ENCODE data around the gene NETO1.

Gene NETO1, protein sequence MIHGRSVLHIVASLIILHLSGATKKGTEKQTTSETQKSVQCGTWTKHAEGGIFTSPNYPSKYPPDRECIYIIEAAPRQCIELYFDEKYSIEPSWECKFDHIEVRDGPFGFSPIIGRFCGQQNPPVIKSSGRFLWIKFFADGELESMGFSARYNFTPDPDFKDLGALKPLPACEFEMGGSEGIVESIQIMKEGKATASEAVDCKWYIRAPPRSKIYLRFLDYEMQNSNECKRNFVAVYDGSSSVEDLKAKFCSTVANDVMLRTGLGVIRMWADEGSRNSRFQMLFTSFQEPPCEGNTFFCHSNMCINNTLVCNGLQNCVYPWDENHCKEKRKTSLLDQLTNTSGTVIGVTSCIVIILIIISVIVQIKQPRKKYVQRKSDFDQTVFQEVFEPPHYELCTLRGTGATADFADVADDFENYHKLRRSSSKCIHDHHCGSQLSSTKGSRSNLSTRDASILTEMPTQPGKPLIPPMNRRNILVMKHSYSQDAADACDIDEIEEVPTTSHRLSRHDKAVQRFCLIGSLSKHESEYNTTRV

DNA sequence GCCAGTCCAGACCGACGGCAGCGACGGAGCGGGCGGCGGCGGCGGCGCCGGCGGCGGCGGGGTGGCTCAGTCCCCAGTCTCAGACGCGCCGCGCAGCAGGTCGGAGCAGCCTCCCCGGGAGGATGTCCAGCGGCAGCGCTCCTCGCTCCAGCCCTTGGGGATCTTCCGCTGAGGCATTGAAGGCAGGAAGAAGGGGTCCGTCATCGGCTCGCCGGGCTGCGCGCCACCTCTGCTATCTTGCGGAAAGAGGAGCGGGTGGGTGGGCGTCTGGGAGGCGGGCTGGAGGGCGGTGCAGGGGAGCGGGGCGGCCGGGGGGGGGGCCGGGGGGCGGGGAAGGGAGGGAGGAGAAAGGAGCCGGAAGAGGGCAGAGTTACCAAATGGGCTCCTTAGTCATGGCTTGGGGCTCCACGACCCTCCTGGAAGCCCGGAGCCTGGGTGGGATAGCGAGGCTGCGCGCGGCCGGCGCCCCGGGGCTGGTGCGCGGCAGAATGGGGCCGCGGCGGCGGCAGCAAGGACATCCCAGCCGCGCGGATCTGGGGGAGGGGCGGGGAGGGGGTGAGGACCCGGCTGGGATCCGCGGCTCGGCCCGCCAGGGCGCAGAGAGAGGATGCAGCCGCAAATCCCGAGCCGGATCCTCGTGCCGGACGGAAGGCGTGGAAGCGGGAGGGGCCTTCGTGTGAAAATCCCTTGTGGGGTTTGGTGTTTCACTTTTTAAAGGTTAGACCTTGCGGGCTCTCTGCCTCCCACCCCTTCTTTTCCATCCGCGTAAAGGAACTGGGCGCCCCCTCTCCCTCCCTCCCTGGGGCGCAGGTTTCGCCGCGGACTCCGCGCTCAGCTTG is at the start of gene NETO1:
TSS of gene NETO1 (minus strand) at position 242 of the 839 bp plus-strand sequence. CDS start 696 bp downstream, outside the sequence.
- no peak for DNase-seq (ENCODE audit: low spot score)

DNA sequence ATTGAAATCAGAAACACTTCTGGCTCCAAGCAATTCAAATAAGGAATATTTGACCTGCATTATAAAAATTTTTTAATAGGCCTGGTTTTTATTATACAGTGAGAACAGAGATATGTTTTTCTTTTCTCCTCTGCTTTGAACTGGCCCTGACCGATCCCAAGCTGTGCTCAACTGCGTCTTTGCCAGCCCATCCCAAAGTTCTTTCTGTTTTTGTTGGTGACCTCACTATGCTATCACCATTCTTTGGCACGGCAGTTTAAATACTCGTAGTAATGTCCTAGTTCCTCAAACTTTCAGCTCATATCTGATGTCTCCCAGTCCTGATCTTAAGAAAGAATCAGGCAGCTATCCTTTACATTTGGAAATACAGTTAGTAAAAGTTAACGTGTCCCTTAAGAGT is 42.3 kb upstream of the NETO1 start:
- no peak for DNase-seq (ENCODE audit: low spot score)

DNA sequence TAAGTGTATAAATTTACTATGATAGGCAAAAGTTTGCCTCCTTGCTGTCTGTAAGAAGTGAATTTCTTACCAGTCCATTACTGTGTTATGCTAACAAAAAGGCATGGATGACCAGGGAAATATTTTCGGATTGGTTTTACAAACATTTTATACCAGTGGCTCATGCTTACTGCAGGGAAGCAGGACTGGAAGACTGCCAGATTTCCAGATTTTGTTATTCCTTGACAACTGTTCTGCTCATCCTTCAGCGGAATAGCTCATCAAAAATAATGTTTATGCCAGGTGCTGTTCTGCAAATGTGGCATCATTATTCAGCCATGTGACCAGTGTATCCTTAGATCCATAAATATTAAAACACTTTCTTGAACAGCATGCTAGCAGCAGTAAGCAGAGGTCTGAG is 40.4 kb upstream of the NETO1 start:
- no peak for DNase-seq (ENCODE audit: low spot score)

DNA sequence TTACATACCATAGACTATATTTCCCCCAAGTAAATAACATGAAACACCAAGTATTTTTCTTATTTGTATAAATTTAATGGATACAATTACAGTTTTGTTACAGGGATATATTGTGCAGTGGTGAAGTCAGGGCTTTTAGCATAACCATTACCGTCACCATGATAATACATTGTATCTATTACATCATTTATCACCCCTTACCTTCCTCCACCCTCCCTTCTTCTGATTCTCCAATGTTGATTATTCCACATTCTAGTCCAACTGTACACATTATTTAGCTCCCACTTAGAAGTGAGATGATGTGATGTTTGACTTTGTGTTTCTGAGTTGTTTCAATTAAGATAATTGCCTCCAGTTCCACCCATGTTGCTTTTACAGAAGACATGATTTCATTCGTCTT is 35.2 kb upstream of the NETO1 start:
- DNase-seq (ENCODE audit: low spot score) = no peak

DNA sequence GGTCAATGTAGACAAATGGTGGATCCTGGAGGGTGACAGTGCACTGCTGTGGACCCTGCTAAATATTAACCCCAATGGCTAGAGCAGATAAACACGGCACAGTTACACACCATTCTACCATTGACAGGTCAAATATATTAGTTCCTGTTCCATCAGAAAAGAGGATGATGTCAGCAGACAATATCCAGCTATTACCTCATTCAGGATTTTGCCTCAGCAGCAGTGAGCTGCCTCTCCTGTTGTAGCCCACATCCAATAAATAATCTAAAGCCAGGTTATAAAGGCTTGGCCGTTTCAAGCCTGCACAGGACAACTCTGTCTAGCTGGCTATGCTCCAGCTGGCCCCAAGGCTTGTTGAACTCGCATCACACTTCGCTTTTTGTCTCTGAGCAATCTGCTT is 31.6 kb upstream of the NETO1 start:
- DNase-seq (ENCODE audit: low spot score) = no peak

DNA sequence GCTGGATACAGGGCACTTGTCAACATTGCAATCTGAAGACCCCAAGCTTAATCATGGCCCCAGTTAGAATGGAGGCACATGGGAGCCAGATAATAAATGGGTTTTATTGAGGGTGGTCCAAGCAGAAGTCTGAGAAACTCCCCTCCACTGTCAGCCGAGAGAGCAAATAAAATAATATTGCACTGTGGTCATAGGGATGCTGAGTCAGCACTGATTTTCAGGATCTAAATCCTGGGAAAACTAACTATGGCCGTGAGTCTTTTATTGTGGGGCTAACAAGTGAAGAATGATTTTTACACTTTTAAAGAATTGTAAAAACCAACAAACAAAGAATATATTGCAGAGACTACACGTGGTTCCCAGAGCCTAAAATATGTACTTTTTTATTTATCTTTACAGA is 31.1 kb upstream of the NETO1 start:
- DNase-seq (ENCODE audit: low spot score) = no peak

DNA sequence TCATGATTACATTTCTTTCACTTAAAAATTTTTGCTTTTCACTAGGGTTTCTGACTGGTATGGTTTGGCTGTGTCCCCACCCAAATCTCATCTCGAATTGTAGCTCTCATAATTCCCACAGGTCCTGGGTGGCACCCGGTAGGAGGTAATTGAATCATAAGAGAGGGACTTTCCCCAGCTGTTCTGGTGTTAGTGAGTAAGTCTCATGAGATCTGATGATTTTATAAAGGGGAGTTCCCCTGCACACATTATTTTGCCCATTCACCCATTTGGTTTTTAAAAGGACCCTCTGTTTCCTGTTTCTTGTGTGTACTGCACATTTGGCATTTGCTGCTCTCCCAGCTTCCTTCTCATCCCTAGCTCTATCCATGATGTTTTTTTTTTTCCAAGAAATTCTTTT is 27.8 kb upstream of the NETO1 start:
- DNase-seq (ENCODE audit: low spot score) = no peak

DNA sequence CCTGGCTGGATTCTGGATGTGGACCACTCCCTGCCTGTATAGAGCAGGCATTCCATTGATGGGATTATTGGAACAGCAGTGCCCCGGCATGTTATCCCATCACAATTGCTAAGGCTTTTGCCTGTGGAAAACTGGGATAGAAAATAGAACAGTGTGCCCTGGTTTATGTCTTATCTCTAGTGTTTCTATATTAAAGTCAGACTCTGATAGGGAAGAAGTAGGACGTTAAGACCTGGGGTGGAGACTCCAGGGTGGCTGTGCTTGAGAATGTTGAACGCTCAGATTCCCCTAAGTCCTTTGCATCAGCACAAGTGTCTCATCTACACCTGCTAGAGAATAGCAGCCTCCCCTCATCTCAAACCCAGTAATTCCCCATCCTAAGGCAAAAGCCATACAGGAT is 10.8 kb upstream of the NETO1 start:
- DNase-seq (ENCODE audit: low spot score) = no peak

DNA sequence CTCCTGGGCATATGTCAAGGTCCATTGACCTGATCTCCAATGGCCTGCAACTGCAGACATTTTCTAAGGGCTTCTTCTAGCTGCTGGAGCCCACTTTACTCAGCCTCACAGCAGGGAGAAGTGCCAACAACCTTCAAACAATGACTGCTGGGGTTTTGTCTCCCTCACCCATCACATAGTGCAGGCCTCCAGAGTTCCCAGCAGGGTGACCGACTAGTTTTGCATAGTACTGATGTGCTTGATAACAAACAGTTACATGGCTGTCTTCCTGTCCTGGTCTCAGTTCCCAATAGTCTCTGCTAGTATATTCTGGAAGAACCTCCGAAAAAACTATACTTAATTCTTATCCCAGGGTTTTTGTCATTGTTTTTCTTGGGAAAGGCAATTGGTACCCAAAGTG is 10.4 kb upstream of the NETO1 start:
- DNase-seq (ENCODE audit: low spot score) = no peak

DNA sequence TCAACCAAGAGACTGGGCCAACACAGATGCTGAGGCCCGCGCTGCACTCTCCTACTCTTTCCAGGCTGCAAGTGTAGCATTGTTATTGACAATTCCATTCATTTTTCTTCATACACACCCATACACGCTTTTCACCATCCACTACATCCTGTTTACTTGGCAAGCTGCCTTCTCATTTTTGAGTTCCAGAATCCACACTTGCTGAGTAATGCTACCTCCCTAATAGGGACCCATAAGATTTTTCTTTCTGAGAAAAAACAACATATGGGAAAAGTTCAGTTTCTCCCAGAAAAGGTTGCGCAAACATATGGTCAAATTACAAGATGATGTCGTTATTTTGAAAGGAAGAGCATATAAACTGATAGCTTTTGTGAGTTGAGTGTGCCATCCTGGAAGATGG is 3.3 kb upstream of the NETO1 start:
- DNase-seq (ENCODE audit: low spot score) = no peak

DNA sequence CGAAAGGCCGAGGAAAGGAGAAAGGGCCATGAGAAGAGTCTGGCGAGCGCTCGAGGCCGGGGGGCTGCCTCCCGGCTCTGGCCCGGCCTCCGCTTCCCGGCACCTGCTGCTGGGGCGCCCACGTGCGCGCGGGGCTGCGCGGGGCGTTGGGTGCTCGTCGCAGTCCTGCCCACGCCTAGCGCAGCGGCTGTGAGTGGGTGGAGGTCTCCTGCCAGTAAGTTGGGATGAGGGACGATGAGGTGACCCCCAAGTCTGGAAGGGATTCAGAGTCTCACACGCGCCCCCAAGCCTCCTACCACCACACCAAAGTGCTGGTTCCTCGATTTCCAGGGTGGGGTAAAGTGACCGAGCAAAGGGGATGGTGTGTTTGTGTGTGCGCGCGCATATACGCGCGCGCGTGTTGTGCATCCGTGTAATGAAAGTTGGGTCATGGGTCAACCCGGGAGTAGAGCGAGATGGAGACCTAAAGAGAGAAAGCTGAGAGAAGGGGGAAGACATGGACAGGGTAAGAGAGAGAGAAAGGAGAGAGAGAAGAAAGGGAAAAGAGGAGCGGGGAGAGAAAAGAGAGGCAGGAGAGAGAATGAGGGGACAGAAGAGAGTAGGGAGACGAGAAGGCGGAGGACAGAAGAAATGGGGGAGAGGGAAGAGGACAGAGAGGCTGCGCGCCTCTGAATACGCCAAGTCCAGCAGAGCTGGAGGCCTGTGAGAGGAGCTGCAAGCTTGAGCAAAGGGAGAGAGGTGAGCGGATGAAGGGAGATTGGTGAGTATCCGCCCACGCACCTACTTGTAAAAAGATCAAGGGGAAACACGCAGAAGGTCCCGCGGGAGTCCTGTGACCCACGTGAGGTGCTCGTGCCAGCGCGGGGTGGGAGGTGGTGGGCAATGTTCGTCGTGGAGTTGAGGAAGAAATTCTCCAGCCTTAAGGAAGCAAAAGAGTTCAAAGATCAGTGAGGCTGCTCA is 1.7 kb upstream of the NETO1 start:
- DNase-seq (ENCODE audit: low spot score) = no peak

DNA sequence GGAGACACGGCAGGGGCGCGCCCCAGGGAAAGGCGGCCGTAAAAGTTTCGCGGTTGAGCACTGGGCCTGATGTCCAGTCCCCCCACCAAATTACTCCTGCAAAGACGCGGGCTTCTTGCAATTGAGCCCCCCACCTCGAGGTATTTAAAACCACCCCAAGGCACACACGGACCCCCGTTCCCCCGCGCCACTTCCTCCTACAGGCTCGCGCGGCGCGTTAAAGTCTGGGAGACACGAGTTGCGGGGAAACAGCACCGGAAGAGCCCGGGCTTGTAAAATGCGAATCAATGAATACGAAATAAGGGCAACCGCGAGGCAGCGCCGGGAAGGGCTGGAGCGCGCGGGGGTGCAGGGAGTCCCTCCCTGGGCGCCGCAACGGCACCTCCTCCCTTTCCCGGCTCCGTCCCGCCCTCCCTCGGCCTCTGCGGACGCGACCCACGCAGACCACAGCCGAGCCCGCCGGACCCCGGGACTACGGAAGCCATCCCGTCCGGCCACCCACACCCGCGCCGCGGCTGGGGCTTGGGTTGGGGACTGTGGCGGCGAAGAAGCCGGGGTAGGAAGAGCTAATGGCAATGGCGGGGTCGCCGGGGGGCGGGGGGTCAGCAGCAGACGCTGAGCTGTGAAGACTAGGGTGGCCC is 918 bp upstream of the NETO1 start:
- DNase-seq (ENCODE audit: low spot score) = no peak

DNA sequence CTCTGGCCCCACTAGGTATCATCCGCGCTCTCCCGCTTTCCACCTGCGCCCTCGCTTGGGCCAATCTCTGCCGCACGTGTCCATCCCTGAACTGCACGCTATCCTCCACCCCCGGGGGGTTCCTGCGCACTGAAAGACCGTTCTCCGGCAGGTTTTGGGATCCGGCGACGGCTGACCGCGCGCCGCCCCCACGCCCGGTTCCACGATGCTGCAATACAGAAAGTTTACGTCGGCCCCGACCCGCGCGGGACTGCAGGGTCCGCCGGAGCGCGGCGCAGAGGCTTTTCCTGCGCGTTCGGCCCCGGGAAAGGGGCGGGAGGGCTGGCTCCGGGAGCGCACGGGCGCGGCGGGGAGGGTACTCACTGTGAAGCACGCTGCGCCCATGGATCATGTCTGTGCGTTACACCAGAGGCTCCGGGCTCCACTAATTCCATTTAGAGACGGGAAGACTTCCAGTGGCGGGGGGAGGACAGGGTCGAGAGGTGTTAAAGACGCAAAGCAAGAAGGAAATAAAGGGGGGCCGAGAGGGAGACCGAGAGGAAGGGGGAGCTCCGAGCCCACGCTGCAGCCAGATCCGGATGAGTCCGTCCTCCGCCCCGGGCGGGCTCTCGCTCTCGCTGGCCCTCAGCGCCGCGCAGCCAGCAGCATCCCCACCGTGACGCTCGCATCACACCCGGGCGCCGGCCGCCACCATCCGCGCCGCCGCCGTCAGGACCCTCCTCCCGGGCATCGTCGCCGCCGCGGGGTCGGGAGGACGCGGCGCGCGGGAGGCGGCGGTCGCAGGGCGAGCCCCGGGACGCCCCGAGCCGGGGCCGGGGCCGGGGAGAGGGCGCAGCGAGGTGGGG is 664 bp downstream of the NETO1 start:
- DNase-seq (ENCODE audit: low spot score) = no peak

DNA sequence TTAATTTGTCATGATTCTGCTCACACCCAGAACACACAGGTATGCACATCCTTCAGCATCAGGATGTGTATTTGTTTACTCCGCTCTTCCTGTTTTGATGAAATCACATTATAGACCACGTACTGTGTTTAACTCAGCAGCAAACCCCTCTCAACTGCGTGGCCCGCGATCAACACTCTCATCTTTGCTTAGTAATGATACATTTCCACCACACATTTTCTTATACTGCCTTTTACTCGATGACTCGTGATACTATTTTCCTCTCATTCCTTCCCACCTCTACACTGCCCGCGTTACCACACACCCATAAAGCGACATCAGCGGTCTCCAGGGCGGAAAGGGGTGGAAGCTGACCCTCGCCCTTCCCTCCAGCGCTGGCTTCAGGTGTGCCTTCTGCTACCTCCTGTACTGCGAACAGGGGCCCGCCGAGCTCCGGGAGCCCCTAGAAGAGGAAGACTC is 1.3 kb downstream of the NETO1 start:
- no peak for DNase-seq (ENCODE audit: low spot score)

DNA sequence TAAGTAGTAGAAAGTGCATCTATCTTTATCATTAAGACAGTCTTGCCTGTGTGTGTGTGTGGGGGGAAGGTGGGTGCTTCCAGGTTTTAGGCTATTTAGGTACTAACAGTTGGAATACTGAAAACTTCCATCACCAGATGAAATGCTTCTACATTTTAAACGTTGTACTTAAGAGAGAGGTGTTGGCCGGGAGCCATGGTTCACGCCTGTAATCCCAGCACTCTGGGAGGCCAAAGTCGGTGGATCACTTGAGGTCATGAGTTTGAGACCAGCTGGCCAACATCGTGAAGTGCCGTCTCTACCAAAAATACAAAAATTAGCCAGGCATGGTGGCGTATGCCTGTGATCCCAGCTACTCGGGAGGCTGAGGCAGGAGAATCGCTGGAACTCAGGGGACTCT is 4.0 kb downstream of the NETO1 start:
- DNase-seq (ENCODE audit: low spot score) = no peak

DNA sequence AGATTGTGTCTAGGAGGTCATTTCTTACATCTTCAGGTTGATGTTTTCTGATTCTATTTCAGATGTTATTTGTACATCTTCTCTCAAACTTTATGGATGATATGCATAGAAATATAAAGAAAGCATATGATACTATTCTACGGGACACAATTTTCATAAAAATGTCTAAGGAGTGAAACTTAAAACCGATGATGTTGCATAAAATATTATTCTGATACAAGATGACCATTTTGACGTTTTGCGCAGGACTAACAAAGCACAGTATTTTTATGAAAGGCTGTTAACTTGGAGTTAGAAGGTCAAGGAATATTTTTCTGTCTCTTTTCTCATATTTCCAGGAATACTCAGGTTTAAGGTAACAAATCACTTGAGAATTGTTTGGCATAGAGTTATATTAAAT is 8.7 kb downstream of the NETO1 start:
- DNase-seq (ENCODE audit: low spot score) = no peak

DNA sequence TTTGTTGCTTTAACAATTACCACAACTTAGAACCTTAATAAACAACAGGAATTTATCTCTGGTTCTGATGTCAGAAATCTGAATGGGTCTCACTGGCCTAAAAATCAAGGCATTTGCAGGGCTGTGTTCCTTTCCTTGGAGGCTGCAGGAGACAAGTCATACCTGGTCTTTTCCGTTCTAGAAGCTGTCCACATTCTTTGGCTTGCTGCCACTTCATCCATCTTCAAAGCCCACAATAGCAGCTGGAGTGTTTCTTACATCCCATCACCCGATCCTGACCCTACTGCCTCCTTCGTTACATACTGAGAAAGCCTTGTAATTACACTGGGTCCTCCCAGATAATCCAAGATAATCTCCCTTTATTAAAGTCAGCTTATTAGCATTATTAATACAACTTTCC is 18.1 kb downstream of the NETO1 start:
- no peak for DNase-seq (ENCODE audit: low spot score)

DNA sequence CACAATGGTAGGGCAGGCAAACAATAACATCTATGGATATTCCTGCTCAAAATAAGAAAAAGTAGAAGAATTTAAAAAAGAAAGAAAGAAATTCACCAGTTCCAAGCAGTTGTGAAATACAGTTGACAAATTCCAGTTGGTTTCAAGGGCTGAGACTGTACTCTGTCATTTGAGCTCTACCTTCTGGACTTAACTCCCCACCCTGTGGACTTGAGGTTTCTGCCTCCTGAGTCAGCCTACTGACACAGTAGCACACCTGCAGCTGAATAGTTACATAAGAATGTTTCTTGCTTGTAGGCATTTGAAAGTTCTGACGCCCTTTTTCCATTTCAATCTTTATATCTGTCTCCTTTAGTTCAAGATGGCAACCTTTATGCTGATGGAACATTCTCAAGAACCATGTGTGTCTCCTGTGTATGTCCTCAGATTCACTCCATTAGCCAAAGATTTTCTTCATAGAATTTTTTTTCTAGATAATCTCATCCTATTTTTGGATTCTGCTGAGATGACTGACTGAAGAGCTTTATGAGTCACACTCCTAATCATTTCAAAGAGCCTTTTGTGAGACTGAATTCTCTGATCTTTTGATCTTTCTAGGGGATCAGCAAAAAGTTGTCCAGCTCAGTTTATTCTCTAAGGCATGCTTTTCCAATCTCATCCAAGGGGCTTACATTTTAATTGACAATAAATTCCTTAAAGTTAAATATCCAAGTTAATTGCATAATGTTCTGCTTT is 19.1 kb downstream of the NETO1 start:
- no peak for DNase-seq (ENCODE audit: low spot score)

DNA sequence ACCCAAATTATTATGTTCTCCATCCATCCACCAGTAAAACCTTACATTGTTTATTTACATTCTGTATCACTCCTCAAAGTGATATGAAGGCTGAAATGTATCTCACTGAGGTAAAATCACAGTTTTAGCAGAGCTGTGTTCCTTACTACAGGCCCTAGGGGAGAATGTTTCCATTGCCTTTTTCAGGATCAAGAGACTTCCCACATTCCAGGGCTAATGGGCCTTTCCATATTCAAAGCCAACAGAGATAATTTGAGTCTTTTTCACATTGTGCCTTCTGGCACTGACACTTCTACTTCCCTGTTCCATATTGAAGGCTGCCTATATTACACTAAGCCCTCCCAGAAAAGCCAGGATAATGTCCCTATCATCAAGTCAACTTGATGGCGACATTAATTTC is 20.0 kb downstream of the NETO1 start:
- no peak for DNase-seq (ENCODE audit: low spot score)
